NB4 (cell line): ENCODE data around the gene TMEM223.

Experiments used
- MYC ChIP-seq: IDR thresholded peaks from 2 replicates; pipeline ENCODE4 v1.6.1; 2011; ENCODE audit warnings: low read depth, low read length
- POLR2A ChIP-seq: IDR thresholded peaks from 2 replicates; pipeline ENCODE4 v1.6.1; 2011; ENCODE audit warnings: mild to moderate bottlenecking; ENCODE audit not compliant: insufficient read length; ENCODE audit errors: extremely low read depth
- TF ChIP-seq, protein P1 (sequence below): IDR thresholded peaks from one replicate; pipeline ENCODE4 v1.5.1; 2012; ENCODE audit warnings: low read depth, low read length

DNA sequence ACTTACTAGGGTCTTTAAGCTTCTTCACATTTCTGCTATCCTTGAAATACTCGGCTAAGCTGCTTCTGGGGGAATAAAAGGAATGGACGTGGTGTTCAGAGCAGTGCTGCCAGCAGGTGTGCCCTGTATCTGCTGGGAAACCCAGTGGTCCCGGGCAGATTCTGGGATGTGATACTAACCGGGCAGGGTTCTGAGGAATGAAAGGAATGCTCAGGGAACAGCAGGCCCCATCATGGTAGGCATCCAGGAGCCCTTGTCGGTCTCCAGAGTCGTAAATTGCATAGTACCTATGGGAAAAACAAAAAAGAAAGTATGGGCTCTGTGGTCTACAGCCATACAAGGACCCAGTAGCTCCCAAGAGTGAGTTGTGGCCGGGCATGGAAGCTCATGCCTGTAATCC lies 4.5 kb upstream of the TMEM223 start:
- TF ChIP-seq, protein P1, sequence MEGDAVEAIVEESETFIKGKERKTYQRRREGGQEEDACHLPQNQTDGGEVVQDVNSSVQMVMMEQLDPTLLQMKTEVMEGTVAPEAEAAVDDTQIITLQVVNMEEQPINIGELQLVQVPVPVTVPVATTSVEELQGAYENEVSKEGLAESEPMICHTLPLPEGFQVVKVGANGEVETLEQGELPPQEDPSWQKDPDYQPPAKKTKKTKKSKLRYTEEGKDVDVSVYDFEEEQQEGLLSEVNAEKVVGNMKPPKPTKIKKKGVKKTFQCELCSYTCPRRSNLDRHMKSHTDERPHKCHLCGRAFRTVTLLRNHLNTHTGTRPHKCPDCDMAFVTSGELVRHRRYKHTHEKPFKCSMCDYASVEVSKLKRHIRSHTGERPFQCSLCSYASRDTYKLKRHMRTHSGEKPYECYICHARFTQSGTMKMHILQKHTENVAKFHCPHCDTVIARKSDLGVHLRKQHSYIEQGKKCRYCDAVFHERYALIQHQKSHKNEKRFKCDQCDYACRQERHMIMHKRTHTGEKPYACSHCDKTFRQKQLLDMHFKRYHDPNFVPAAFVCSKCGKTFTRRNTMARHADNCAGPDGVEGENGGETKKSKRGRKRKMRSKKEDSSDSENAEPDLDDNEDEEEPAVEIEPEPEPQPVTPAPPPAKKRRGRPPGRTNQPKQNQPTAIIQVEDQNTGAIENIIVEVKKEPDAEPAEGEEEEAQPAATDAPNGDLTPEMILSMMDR: no peak
- TF ChIP-seq POLR2A (no peak), MYC (no peak)
